B cell (primary cell): Measurements from ENCODE around the gene IKBKE. TPM values are rescaled to one million over a fixed set of nuclear protein-coding genes. Genes with fewer than 3 reads are reported as not detected.

Experiments
- polyA plus RNA-seq: library from polyadenylated mRNA; depleted of rRNA; stranded (reverse); fragments of >200 nt; gene quantifications from 2 replicates; pipeline ENCODE4 v1.2.3, GENCODE V29; 2012
- small RNA-seq: library from RNA; depleted of rRNA; stranded (forward); fragments of <200 nt; gene quantifications from one replicate; pipeline ENCODE3, GENCODE V24; 2012; ENCODE audit warnings: low replicate concordance, low read depth; ENCODE audit not compliant: insufficient read length
- total RNA-seq, 2 donors: library from RNA; stranded (reverse); fragments of 120-200 nt in 1 of 2; gene quantifications; 1 replicate in 1 of 2; 2 replicates in 1 of 2; pipeline versions ENCODE4 v1.2.3 to v1.2.4, GENCODE V29; 2013 to 2022

The IKBKE gene
- total and polyA plus RNA-seq, 2 donors (not counting 1 experiment from before 2014, with no cell fraction given), result 40.8 to 55.4 TPM

Small RNA genes lying within 50 kb of the gene (small RNA-seq; reads per million reads assigned to genes)
- not detected for gene MIR6769B

Other genes with a start within 250 kb of the IKBKE start
- 144 and 146 TPM in 2 replicates for gene RASSF5, start 37.1 kb downstream of the IKBKE start, total RNA-seq
- 69.7 and 86.3 TPM in 2 replicates for gene RASSF5, start 37.1 kb downstream of the IKBKE start, polyA plus RNA-seq
- 60.6 and 62.2 TPM in 2 replicates for gene EIF2D, start 142.0 kb downstream of the IKBKE start, total RNA-seq
- gene EIF2D, start 142.0 kb downstream of the IKBKE start, polyA plus RNA-seq, result 50.7 and 64.9 TPM in 2 replicates
- gene DYRK3, start 165.1 kb downstream of the IKBKE start, total RNA-seq, result 0.30 and 0.80 TPM in 2 replicates
- 0.25 TPM in 1 of 2 replicates, not detected in the other for gene DYRK3, start 165.1 kb downstream of the IKBKE start, polyA plus RNA-seq
- gene MAPKAPK2, start 214.4 kb downstream of the IKBKE start, total RNA-seq, result 85.8 and 91.1 TPM in 2 replicates
- gene MAPKAPK2, start 214.4 kb downstream of the IKBKE start, polyA plus RNA-seq, result 60.3 and 113 TPM in 2 replicates